Activated gamma-delta T cell (primary cell): ENCODE data around the gene RAB4B.
"Not testable (repeated sequence)": the region's sequence is repeated elsewhere in the genome, so short reads cannot be mapped to it uniquely, and the experiment has no call there.

ENCODE experiments used
- DNase-seq: peaks from one replicate; lab custom pipeline; 2025; lab: John Stamatoyannopoulos, UW

Gene RAB4B

DNA sequence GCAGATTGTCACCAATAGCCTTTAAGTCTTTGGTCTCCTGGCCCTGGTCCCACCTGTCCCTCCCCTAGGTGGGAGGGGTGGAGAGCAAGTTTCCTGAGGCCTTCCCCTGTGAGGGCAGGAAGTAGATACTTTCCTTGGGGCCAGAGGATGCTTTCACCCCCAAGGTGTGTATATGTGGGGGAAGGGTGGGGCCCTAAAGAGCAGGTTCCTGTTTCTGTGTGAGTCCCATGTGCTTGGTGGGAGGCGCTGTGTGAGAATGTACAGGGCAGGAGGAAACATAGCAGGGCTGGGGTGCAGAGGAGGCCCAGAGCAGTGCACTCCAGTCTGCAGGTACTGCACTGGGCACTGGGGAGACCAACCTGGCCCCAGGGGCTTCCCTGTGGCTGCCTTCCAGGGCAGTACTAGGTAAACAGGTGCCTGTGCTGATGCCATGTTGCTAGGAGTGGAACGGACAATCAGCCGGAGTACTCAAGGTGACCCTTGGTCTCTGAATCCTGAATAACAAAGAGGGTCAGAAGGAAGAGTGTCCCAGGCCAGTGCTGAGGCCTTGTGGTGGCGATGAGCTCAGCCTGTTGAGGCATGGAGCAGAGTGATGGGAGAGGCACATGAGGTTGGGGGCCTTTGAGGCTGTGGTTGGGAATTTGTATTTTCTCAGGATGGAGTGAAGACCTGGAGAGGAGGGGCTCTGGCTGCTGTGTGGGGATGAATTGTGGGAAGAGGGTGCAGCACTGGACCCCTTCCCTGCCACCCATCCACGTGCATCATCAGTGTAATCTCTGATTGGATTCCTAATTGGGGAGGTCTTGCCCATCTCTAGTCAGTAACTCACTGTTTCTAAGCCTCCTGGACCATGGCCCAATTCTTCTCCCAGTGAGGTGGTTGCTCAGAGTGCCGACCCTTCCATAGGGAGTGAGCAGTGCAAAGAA, 26.1 kb downstream of the RAB4B start:
- DNase-seq: no peak

DNA sequence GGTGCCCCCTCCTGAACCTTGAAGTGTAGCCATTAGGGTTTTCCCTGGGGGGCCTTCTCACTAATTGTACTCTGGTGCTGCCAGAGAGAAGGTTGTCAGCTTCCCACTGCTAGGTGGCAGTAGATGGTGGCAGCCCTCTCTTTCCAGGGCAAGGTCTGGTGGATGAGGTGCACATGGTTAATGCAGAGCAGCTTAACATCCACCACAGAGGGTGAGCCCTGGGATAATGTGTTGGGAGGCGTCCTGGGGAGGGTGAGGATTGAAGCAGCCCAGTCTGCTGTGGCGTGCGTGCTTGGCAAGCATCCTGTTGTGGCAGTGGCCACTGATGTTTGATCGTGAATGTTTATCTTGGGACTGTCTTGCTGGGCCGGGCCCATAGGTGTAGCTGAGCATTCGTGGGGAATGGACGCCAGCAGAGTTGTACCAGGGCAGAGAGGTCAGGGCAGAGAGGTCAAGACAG, 26.8 kb downstream of the RAB4B start:
- DNase-seq: no peak

DNA sequence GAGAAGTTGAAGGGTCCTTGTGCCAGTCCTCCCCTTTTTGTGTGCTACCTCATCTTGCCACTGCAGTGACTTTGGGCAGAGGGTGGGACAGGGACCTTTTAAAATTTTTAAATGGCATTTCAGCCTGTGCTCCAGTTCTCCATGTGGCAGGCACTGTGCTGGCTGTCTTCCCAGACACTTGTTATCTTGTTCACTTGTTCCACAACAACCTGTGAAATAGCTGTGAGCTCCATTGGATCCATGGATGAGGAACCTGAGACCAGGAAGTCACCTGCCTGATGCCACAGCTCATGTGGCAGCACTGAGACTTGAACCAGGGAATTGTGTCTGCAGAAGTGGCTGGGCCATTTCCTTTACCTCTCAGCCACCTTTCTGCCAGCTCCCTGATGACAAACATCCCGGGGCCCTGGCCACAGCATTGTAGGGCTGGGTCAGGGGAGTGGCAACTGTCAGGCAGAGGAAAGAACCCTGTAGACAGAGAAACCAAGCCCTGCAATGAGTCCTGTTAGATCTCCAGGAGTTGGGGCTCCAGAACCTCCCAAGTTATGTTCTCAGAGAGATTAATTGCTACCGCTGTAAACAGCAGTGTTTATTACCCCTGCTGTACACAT, 27.3 kb downstream of the RAB4B start:
- DNase-seq: no peak

DNA sequence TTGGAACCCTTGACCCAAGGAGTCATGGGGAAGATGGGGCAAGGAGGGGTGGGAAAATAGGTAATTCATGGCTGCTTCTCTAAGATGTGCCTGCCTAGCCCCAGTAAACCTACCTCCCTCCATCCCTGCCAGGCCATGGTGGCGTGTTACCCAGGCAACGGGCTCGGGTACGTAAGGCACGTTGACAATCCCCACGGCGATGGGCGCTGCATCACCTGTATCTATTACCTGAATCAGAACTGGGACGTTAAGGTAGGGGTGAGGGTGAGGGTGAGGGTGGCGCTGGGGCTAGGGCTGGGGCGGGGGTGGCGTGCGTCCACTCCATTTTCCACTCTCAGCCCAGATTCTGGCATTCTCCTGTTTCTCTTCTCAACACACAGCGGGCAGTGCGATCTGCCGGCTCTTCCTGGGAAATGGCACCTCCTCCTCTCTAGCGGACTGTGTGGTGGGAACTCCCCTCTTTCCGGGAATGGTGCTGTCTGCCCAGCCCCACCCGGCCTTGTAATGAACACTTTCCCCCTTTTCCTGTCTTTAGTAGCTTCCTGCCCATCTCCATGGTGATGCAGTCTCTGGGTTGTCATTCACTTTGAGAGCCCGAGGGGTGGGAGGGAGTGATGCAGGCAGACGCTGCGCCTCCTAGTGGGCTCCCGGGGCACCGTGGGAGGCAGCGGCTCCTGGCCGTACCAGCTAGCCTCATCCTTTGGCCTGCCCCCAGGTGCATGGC, 28.5 kb downstream of the RAB4B start:
- DNase-seq: peak; percentile 42

DNA sequence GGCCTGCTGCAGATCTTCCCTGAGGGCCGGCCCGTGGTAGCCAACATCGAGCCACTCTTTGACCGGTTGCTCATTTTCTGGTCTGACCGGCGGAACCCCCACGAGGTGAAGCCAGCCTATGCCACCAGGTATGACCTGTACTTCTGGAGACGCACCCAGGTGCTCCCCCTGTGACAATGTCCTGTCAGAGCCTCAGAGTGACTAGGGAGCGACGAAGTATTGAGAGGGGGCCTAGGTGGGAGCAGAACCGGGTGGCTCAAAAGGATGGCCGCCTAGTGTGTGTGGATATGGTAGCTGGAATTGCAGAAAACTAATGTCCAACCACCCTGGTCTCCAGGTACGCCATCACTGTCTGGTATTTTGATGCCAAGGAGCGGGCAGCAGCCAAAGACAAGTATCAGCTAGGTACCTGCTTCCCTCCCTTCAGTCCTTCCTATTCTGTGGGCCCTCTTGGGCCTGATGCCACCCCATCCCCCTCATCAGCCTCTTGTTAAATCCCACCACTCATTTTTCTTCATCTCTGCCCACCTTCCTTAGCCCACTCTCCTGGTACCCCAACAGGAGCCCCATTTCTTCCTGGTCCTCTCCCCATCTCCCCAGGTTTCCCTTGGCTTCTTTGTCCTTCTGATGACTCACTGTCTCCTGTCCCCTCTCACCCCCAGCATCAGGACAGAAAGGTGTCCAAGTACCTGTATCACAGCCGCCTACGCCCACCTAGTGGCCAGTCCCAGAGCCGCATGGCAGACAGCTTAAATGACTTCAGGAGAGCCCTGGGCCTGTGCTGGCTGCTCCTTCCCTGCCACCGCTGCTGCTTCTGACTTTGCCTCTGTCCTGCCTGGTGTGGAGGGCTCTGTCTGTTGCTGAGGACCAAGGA, 29.3 kb downstream of the RAB4B start:
- DNase-seq: no peak

DNA sequence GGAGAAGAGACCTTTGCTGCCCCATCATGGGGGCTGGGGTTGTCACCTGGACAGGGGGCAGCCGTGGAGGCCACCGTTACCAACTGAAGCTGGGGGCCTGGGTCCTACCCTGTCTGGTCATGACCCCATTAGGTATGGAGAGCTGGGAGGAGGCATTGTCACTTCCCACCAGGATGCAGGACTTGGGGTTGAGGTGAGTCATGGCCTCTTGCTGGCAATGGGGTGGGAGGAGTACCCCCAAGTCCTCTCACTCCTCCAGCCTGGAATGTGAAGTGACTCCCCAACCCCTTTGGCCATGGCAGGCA, 29.9 kb downstream of the RAB4B start:
- DNase-seq: no peak

DNA sequence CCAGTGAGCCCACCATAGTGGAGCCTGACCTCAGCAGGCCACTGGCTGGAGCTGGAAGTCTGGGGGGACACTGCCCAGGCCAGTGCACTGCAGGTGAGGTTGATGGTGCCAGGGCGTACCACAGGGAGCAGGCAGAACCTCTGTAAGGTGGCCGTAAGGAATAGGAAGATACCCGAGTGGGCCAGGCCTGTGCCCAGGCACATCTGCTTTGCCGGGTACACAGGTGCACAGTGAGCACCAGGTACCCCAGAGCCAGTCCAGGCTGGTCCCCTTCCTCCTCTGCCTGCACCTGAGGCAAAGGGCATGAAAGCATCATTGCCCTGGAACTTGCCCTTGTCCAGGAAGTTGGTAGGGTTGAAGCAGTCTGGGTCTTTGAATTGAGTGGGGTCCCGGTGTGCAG, 30.4 kb downstream of the RAB4B start:
- DNase-seq: no peak

DNA sequence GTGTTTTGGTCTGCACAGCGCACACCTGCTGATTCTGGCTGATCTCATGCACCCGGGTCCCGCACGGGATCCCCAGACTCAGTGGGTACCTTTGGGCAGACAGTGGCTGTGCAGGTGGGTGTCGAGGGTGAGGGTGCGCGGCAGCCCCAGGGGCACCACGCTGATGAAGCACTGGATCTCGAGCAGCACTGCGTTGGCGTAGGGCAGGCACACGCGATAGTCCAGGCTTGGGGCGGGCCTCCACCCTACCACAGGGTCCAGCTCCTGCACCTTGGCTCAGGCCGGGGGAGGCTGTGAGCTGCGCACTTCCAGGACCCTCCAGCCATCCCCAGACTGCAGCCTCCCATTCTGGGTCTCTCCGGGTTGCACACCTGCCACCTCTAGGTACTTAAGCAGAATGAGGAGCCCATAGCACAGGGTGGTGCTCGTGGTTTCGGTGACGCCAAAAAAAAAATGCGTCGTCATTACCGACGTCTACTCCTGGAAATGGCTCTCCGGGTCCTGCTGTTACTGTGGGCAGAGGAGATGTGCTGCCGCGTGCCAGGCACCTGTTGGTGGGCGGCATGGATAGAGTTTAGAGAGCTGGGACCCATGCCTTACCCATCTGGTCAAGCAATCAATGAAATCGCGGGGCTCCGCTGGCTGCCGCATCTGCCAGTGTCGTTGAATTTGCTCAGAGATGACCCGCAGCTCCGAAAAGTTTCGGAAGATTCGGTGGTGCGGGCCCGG, 31.5 kb downstream of the RAB4B start:
- DNase-seq: no peak

DNA sequence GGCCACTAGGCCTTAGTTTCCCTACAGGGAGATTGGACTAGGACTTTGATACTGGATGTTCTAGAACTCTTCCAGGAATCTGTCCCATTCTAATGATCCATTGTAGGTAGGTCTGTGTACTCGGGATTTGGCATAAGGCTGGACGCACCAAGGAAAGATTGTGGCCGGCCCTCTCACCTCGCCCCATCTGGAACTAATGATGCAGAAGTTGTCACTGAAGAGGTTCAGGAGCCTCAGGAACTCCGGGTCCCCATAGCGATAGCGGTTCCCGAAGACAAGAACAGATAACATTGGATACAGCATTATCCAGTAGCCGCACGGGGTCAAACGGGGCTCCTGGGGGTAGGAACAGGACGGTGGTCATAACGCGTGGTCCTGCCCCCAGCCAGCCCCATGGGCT, 32.1 kb downstream of the RAB4B start:
- DNase-seq: no peak

DNA sequence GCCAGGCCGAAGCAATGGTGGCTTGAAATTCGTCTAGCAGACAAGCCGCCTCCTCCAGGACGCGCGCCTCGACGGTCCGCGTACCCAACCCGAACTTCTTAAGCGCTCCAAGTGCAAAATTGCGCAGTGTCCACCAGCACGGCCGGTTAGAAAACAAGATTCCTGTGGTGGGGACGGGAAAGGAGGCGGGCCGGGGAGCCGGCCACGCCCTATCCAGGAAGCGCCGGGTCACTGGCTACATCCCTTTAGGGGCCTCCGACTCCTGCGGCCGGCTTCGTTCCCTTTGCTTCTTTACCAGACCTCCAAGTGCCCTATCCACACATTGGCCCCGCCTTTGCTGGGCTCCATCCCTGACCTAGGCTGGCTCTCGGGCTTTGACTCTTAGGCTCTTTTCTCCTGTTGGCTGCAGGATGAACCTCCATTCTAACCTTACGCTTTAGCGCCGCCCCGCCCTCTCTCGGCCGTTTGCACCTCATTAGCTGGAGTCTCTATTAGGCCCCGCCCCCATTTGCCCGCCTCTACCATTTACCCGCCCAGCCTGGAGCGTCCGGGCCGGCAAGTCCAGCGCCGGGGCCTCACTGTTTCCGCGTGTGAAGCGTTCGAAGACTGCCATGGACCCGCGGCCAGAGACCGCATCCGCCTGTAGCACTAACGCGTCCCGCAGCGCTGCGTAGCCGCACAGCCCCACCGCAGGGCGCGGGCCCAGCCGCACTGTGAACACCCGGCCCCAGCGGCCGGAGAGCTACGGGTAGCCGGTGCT, 32.8 kb downstream of the RAB4B start:
- peak; percentile 42 for DNase-seq

DNA sequence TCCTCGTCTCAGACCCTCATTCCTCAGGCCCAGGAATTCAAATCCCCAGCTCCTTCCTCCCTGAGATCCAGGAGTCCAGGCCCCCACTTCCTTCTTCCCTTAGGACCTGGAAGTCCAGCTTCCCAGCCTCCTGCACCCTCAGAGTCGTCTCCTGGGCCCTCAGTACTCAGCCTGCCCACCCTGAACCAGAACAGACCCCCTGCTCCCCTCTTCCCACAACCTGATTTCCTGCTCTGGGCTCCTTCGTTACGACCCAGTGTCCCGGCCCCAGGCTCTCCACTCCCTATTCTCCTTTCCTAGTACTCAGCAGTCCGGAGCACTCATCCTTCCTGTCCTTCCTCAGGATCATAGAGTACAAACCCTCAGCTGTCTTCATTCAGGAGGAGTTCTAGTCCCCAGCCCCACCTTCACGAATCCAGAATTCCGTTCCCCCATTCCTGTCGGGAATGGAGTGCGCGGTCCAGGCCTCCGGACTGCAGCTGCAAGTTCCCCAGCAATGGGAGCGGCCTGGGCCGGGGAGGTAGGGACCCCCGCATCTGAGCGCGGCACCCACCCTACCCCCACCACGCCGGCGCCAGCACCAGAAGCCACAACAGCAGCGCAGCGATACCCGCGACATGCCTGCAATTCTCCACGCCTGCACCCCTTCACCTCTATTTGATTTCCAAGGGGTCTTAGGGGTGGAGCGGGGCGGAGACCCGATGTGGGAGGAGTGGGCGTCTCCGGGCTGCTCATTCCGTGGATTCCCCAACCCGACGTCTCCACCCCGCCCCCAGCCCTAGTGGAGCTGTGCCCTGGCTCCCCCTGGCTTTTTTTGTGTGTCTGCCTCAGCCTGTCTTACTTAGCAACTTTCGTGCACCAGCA, 33.7 kb downstream of the RAB4B start:
- no peak for DNase-seq

DNA sequence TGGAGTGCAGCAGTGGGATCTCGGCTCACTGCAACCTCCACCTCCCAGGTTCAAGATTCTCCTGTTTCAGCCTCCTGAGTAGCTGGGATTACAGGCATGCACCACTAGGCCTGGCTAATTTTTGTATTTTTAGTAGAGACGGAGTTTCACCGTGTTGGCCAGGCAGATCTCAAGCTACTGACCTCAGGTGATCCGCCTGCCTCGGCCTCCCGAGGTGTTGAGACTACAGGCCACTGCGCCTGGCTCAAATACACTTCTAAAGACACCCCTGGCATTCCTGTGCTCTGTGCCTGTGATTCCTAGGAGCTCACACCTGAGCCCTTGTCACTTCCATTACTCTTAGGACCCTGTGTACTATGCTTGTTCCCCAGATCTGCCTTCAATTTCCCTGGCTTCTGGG, 34.5 kb downstream of the RAB4B start:
- not testable (repeated sequence) for DNase-seq

DNA sequence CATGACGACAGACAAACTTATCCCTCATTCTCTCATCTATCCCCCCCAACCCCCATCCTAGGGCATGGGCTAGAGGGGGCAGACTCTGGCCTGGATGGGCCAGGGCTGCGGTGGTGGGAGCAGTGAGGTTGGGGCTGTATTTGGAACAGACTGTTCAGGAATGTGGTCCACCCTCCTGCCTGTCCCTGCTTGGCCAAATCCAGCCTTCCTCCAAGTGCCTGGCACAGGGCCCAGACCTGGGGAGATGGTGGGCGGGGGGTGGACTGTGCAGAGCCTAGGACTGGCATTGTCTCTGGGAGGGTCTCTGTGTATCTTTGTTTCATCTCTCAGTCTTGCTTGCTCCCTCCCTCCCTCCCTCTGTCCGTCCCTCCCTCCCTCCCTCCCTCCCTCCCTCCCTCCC, 35.1 kb downstream of the RAB4B start:
- DNase-seq: no peak

DNA sequence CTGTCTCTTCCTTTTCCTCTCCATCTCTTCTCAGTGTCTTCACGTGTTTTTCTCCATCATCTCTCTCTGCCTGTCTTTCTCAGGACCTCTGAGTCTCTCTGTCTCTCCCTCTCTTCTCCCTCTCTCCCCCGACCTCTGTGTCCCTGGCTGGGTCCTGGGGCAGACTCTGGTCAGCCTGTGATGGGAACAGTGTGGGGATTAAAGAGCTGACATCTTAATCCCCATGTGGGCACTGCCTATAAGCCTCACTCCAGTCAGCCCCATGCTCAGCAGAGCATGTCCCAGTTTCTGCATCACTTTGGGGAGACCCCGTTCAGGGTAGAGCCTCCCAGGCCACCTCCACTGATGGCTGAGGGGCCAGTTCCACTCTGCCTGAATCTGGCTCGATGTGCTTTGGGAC, 37.2 kb downstream of the RAB4B start:
- no peak for DNase-seq

DNA sequence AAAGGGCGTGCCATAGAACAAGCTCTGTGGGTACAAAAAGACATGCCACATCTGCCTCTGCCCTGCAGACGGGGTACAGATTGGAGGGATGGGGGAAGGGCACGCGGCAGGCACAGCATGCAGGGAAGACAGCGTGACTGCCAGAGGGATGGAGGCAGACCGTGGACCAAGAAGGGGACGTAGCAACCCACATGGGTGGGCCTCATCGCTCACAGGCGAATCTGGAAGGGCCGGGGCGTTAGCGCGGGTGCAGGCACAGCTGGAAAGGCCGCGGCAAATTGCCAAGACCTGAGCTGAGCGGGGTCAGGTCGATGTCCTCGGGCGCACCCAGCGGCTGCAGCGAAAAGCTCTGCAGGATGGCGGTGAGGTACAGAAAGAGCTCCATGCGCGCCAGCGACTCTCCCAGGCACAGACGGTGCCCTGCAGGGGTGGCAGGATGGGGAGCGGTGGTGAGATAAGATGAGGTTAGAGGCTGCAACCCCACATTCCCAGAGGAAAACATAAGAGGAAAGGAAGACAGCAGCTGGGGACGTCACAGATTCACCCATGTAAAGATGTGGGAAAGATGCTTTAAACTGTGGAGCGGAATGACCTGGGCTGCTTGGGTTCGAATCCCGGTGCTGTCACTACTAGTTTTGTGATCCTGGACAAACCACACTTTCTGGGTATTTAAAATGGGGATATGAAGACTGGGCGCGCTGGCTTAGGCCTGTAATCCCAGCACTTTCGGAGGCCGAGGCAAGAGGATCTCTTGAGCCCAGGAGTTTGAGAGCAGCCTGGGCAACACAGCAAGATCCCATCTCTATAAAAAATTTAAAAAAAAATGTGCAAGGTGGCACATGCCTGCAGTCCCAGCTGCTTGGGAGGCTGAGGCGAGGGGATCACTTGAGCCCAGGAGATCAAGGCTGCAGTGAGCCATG, 40.7 kb downstream of the RAB4B start:
- DNase-seq: peak; percentile 62

DNA sequence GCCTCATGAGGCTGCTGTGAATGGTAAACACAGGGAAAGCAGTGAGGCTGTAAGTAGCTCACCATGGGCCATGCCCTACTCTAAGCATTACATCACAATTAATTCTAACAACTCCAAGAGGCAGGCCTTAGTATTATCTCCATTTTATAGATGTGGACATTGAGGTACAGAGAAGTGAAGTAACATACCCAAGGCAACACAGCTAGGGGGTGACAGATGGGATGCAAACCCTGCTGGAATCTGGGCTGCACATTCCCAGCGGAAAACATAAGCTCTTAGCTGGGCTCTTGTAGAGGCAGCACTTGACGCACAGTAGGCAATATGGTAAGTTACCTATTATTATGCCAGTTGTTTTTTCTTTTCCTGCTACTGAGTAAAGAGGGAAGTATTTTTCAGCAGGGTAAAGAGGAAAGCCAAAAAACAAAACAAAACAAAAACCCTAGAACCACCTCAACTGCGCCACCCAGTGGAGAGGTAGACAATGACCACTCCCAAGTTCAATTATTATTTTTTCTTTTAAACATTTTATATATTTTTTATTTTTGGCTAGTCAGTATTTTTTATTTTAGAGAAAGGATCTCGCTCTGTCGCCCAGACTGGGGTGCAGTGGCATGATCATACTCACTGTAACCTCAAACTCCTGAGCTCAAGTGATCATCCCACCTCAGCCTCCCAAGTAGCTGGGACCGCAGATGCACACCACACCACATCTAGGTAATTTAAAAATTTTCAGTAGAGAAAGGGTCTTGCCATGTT, 41.6 kb downstream of the RAB4B start:
- DNase-seq: not testable (repeated sequence)

DNA sequence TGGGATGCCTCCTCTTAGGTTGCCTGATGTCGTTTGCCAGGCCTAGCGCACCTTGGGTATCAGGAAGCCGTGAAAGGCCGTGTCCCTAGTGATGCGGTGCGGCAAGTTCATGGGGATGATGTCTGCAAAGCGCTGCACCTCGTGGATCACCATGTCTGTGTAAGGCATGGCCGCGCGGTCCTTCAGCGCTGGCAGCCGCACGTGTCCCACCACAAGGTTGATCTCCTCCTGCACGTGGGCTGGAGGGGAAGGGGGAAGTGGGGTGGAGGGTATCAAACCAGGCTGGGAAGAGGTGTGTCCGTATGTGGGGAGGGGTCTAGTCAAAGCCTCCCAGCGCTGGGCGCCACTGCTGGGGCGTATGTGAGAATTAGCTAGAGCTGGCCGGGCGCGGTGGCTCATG, 44.1 kb downstream of the RAB4B start:
- DNase-seq: no peak
